HEK293T (cell line): ENCODE data around the gene OR10AD1.
"Not testable (repeated sequence)": the region's sequence is repeated elsewhere in the genome, so short reads cannot be mapped to it uniquely, and the experiment has no call there.

Experiments
- ARNT ChIP-seq: fragments of 450-650 bp; IDR thresholded peaks from 2 replicates; pipeline ENCODE4 v1.6.1; 2017; ENCODE audit warnings: mild to moderate bottlenecking
- BHLHE40 ChIP-seq: fragments of 450-650 bp; IDR thresholded peaks from 2 replicates; pipeline ENCODE4 v1.6.1; 2016; ENCODE audit warnings: mild to moderate bottlenecking, moderate library complexity, borderline replicate concordance
- ELF4 ChIP-seq: fragments of 450-650 bp; IDR thresholded peaks from 2 replicates; pipeline ENCODE4 v1.6.1; 2017; ENCODE audit warnings: antibody characterized with exemption
- FOXA1 ChIP-seq: fragments of 450-650 bp; IDR thresholded peaks from 2 replicates; pipeline ENCODE4 v1.6.1; 2016; ENCODE audit warnings: mild to moderate bottlenecking
- FOXK2 ChIP-seq: fragments of 450-650 bp; IDR thresholded peaks from 2 replicates; pipeline ENCODE4 v1.6.1; 2016; ENCODE audit warnings: mild to moderate bottlenecking
- FOXM1 ChIP-seq: fragments of 450-650 bp; IDR thresholded peaks from 2 replicates; pipeline ENCODE4 v1.6.1; 2017; ENCODE audit warnings: mild to moderate bottlenecking, borderline replicate concordance
- HDGF ChIP-seq: fragments of 450-650 bp; IDR thresholded peaks from 2 replicates; pipeline ENCODE4 v1.6.1; 2017; ENCODE audit warnings: antibody characterized with exemption, borderline replicate concordance
- LEF1 ChIP-seq: fragments of 450-650 bp; IDR thresholded peaks from 2 replicates; pipeline ENCODE4 v1.6.1; 2017; ENCODE audit warnings: mild to moderate bottlenecking, borderline replicate concordance
- NFRKB ChIP-seq: fragments of 450-650 bp; IDR thresholded peaks from 2 replicates; pipeline ENCODE4 v1.6.1; 2016; ENCODE audit warnings: mild to moderate bottlenecking, moderate library complexity
- SP1 ChIP-seq: fragments of 450-650 bp; IDR thresholded peaks from 2 replicates; pipeline ENCODE4 v1.6.1; 2017
- SUZ12 ChIP-seq: fragments of 450-650 bp; IDR thresholded peaks from 2 replicates; pipeline ENCODE4 v1.6.1; 2016; ENCODE audit warnings: mild to moderate bottlenecking
- TARDBP ChIP-seq: fragments of 450-650 bp; IDR thresholded peaks from 2 replicates; pipeline ENCODE4 v1.6.1; 2016
- ZNF384 ChIP-seq: fragments of 450-650 bp; IDR thresholded peaks from 2 replicates; pipeline ENCODE4 v1.6.1; 2016

- not testable (repeated sequence) for TF ChIP-seq SP1, BHLHE40, FOXA1, FOXM1, ZNF384, ELF4, SUZ12, NFRKB, TARDBP, ARNT, HDGF, FOXK2, LEF1
Measured at GRCh38 chr12:48224533-48224932, 21.4 kb upstream of the OR10AD1 start.
